NCI-H1417 treated with DMSO at 0.1 percent for 48 hours (cell line): ENCODE data around the gene KCNN1.
A peak's percentile ranks its signal among the peaks of the same experiment; 100 is the strongest.
"Not testable (repeated sequence)": the region's sequence is repeated elsewhere in the genome, so short reads cannot be mapped to it uniquely, and the experiment has no call there.

Source experiments
- DNase-seq: peaks from one replicate; lab custom pipeline; 2025; lab: John Stamatoyannopoulos, UW

The KCNN1 gene

DNA sequence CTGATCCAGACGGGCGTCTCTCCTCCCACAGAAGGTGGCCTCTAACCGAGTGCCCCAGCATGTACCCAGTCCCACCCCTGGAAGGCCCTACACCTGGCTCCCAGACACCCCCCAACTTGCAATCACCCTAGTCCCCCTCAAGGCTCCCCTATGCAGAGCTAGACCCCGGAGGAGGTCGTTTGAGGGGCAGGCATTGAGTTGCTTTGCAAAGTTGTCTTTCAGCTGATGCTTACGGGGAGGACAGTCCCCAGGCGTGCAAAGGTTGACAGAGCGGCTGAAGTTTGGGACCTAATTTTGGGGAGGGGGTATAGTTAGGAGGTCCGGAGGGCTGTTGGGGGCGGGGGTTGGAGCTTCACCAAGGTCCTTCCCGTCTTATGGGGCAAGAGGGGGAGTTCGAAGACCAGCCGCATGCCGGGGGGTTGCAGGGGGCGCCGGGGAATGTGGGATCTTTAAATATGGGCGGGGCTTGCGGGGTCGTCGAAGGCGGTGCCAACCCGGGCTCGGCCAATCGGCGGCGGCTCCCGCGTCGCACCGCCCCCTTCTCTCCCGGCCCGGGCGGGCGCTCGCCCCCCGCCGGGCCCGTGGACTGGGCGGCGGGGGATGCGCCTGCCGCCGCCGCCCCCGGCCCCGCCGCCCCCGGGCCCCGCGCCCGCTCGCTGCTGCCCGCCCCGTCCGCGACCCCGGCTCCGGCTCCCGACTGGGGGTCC is at the start of gene KCNN1:
TSS of gene KCNN1 (plus strand) at position 558 of the 707 bp plus-strand sequence. CDS start 6,782 bp downstream, outside the sequence.
- no peak for DNase-seq

DNA sequence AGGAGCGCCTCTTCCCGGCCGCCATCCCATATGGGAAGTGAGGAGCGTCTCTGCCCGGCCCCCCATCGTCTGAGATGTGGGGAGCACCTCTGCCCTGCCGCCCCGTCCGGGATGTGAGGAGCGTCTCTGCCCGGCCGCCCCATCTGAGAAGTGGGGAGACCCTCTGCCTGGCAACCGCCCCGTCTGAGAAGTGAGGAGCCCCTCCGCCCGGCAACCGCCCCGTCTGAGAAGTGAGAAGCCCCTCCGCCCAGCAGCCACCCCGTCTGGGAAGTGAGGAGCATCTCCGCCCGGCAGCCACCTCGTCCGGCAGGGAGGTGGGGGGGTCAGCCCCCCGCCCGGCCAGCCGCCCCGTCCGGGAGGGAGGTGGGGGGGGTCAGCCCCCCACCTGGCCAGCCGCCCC is 48.8 kb upstream of the KCNN1 start:
- not testable (repeated sequence) for DNase-seq

DNA sequence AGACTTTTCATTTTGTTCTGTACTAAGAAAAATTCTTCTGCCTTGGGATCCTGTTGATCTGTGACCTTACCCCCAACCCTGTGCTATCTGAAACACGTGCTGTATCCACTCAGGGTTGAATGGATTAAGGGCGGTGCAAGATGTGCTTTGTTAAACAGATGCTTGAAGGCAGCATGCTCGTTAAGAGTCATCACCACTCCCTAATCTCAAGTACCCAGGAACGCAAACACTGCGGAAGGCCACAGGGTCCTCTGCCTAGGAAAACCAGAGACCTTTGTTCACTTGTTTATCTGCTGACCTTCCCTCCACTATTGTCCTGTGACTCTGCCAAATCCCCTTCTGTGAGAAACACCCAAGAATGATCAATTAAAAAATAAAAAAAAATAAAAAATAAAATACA is 47.8 kb upstream of the KCNN1 start:
- not testable (repeated sequence) for DNase-seq

DNA sequence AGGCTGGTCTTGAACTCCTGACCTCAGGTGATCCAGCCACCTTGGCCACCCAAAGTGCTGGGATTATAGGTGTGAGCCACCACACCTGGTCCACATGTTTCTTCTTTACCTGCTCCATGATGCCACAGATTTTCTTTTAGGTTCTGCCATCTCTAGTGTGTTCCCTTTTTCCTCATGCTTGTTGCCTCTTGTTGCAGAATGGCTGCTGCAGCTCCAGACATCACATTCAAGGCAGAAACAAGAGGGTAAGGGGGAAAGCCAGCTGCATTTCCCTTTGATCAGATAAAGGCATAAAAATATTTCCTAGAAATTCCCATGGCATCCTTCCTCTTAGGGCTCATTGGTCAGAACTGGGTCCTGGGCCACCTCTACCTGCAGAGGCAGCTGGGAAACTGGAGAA is 46.4 kb upstream of the KCNN1 start:
- no peak for DNase-seq

DNA sequence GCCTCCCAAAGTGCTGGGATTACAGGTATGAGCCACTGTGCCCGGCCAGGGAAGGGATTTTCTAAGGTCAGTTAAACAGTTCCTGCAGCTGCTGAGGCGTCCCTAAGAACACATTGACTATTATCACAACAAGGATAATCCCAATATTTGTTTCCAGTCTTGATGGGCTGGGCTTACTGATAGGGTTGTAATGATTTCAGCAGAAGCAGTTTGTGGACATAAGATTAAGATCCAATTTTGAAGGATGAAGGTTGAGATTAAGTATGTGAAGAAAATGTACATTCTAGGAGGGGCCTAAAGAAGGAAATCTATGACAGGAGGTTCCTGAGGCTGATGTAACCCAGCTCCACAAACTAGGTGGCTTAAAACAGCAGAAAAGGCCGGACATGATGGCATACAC is 44.8 kb upstream of the KCNN1 start:
- no peak for DNase-seq

DNA sequence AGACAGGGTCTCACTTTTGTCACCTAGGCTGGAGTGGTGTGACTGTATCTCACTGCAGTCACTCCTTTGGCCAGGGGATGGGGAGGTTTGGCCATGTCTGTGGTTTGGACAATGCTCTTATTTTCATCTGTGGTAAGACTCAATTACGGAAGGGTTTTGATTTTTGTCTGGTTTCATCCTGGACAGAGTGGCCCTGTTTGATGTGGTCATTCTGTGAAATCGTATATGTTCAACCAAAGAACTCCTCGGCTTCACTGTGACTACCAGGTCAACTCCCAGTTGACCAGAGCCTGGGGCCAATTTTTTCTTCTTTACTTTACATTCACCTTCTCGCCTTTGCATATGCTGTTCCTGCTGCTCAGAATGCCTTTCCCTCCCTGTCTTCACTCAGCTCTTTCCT is 40.9 kb upstream of the KCNN1 start:
- DNase-seq = no peak

DNA sequence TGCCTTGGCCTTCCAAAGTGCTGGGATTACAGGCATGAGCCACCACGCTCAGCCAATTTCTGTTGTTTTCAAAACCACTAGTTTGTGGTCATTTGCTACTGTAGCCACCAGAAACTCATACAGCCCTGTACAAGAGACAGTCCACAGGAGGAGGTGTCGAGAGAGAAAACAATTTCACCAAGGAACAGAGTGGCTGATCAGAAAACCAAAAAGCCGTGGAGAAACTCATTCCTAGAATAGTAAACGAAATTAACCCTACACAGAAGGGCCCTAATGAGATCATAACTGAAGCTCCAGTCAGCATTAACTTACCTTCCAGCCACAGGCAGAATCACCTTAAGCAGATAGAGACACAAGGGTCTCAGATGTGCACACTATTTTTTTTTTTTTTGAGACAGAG is 37.9 kb upstream of the KCNN1 start:
- no peak for DNase-seq

DNA sequence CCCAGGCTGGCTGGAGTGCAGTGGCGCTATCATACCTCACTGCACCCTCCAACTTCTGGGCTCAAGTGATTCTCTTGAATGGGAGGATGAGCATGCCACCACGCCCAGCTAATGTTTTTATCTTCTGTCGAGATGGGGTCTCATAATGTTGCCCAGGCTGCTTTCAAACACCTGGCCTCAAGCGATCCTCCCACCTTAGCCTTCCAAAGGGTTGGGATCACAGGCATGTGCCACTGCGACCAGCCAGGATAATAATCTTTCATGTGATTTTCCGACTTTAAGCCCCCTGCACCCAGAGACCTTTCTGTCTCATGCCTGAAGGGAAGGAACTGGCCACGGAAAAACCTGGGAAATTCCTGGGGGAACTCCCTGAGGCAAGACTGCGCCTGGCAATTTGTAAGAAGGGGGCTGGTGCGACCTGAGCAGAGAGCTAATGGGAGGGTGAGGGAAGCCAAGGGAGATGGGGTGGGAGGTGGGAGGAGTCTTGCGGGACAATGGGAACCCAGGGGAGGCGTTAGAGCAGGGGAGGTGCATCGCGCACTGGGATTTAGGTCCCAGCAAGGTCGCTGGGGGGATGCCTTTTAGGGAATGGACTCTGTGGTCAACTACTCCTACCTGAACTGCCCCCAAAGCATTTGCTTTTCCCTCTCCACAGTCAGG is 35.2 kb upstream of the KCNN1 start:
- no peak for DNase-seq

DNA sequence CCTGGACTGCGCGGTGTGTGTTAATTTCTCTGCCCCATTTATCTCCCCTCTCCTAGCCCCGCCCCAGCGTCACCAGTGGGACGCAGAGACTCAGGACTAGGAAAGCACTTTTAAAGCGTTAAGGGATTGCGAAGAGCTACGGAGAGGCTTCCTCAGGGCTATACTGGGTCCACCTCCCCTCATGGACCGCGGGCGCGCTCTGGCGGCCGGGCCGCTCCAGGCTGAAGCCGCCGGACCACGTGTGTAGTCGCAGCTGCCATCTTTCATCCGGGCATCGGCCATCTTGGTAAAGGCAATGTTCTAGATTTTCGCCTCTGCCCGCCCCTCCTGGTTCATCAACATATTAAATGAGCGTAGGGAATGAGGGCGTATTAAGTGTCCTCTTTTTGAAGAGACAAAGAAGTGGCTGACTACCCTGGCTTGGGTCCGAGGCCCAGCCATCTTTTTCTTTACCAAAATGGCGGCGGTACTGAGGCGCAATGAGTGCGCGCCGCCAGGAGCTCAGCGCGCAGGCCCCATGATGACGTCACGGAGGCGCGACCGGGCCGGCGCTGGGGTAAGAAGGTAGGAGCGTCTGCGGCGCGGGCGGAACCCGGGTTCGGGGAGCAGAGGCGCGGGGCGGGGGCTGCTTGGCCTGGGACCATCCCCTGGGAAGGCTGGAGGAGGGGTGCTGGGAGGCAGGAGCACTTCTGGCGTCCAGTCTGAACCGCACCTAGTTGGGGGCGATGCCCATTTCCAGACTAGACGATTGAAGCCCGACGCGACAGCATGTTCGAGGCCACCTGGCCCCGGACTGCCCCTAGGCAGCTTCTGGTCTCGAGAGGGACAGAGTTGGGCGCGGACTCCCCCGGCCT is 34.2 kb upstream of the KCNN1 start, which contains the start of gene CCDC124:
TSS of gene CCDC124 (plus strand) at position 531 of the 854 bp plus-strand sequence. CDS start 3,406 bp downstream, outside the sequence.
- peak; percentile 76 for DNase-seq

DNA sequence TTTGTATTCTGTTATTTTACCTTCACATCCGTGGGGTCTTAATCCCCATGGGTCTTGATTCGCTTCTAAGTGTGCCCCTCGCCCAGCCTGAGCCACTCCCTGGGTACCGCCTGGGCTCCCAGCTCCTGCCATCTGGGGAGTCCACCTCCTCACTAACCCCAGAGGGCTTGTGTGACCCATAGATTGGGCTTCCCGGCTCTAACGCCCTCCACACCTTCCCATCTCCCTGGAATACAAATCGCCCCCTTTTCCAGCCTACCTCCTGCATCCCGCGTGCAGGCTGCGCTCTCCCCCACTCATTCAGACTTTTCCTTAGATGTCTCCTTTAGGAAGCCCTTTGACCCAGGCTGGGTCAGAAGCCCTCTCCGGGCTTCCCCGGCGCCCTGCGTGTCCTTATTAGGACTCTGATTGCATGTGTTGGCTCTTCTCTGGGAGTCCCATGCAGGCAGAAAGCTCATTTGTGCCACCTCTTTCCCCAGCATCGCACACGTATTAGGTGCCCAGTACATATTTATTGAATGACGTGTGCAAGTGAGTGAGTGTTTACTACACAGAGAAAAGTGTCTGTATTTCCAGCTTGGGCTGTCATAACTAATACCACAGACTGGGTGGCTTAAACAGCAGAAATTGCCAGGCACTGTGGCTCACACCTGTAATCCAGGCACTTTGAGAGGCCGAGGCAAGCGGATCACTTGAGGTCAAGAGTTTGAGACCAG is 33.3 kb upstream of the KCNN1 start:
- no peak for DNase-seq

DNA sequence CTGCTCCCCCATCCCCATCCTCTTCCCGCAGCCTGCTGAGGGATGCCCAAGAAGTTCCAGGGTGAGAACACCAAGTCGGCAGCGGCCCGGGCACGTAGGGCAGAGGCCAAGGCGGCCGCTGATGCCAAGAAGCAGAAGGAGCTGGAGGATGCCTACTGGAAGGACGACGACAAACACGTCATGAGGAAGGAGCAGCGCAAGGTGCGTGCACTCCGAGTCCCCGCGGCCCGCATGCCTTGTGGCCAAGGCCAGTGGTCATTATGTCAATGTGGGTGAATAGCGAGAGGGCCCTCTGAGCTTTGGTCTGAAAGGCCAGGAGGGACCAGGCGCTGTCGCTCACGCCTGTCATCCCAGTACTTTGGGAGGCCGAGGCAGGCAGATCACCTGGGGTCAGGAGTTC is 30.5 kb upstream of the KCNN1 start:
- no peak for DNase-seq

DNA sequence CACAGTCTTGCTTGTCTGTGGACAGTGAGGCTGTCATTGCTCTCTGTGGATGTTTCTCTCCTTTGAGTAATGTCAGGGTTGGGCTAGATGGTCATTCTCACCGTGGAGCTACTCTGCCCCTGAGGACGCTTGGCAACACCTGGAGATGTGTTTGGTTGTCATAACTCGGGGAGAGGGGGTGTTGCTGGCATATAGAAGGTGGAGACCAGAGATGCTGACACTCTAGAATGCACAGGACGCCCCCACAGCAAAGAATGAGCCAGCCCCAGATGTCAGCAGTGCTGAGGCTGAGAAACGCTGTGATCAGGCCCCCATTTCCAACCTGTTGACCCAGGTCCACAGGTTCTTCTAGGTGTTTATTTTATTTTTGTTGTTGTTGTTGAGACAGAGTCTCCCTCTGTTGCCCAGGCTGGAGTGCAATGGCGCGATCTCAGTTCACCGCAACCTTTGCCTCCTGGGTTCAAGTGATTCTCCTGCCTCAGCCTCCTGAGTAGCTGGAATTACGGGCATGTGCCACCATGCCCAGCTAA is 29.5 kb upstream of the KCNN1 start:
- no peak for DNase-seq

DNA sequence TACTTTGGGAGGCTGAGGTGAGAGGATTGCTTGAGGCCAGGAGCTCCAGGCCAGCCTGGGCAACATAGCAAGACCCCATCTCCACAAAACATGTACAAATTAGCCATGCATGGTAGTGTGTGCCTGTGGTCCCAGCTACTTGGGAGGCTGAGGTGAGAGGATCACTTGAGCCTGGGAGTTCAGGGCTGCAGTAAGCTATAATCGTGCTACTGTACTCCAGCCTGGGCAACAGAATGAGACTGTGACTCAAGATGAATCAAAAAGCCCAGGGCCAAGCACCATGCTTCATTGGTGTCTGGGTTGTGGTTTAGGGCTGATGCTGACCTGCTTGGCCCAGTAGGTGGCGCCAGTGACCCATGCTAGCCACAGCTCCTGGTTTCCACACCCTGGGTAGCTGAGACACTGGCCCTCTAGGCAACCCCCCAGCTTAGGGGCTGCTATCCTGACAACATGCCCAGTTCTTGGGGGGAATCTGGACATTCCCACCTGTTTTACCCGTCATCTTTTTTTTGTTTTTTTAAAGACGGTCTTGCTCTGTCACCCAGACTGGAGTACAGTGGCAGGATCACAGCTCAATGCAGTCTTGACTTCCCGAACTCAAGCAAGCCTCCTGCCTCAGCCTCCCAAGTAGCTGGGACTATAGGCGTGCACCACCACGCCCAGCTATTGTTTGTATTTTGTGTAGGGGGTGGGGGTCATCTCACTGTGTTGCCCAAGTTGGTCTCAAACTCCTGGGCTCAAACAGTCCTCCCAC is 28.6 kb upstream of the KCNN1 start:
- DNase-seq = no peak

DNA sequence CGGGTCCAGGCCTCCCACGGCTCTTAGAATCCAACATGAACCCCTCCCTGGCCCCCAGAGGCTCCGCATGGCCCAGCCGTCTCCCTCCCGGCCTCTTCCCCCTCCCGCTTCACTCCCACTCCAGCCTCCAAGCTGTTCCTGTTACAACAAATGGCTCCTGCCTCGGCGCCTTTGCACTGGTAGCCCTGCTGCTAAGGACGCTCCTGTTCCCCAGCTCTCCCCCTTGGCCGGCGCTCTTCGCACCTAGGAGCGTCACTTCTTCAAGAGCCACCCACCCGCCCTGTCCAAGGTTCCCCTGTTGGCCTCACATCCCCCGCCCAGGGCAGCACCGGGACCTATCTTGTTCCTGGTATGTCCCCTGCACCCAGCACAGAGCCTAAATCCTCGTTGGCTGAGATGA is 24.7 kb upstream of the KCNN1 start:
- DNase-seq = no peak

DNA sequence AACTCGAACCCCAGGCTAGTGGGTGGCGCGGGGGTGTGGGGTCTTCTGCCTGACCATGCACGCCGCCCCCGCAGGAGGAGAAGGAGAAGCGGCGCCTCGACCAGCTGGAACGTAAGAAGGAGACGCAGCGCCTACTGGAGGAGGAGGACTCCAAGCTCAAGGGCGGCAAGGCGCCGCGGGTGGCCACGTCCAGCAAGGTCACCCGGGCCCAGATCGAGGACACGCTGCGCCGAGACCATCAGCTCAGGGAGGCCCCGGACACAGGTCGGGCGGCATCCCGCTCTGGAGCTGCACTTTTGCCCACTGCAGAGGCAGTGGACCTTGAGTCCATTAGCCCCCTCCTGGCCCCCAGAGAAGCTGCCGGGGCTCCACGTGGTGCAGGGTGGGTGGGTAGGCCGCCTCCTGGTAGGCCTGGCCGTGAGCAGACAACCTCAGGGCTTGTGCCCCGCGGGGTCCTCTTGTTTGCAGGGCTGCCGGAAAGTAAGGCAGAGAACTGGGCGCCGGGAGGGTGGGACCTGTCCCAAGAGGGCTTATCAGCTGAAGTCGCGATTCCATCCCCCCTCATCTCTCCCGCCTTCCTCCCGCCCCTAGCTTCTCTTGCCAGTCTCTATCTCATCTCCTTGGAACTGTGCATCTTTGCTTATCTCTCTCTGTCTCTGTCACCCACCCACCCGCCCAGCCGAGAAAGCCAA is 24.2 kb upstream of the KCNN1 start:
- DNase-seq = no peak

DNA sequence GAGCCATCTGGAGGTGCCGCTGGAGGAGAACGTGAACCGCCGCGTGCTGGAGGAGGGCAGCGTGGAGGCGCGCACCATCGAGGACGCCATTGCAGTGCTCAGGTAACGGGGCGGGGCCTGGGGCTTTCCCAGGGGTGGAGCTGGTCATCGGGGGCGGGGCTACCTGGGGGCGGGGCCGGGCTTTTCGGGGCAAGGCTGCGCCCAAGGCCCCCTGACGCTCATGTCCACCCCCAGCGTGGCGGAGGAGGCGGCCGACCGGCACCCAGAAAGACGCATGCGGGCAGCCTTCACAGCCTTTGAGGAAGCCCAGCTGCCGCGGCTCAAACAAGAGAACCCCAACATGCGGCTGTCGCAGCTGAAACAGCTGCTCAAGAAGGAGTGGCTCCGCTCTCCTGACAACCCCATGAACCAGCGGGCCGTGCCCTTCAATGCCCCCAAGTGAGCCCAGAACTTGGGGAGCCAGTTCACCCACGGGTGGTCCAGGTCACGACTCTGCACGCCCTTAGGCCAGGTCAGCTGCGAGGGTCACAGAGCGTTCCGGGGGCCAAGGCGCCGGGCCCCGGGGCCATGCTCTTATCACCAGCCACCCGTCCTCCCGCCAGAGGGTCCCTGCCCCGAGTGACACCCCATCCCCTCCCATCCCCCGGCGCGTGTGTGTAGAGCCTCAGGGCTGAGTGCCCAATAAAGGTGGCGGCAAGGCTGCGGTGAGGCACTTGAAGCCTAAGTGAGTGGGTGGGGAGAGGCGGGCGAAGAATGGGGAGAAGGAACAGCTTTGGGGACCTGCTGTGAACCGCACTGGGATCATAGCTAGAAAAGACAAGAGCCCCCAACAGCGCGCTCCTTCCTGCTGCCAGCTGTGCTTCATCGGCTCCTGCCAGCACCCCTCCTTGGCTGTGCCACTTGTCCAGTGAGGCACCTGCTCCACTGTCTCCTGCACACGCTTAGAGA is 23.4 kb upstream of the KCNN1 start:
- no peak for DNase-seq

DNA sequence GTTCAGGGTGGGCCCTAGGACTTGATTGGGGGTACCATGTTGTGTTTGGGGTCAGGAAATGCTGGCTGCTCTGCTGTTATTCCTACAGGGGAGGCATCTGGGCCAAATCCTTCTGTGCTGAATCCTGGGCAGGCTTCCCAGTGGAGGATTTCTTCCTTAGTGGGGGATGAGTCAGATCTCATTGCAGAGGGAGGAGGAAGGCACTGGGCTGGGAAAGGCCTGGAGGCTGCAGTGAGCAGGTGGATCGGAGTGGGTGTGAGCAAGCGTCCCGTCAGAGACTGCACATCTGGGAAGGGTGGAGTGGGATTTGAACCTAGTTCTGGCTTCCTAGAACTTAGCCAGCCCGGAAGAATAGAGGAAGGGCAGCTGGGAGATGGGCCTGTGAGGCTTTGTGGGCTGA is 22.6 kb upstream of the KCNN1 start:
- DNase-seq = no peak

DNA sequence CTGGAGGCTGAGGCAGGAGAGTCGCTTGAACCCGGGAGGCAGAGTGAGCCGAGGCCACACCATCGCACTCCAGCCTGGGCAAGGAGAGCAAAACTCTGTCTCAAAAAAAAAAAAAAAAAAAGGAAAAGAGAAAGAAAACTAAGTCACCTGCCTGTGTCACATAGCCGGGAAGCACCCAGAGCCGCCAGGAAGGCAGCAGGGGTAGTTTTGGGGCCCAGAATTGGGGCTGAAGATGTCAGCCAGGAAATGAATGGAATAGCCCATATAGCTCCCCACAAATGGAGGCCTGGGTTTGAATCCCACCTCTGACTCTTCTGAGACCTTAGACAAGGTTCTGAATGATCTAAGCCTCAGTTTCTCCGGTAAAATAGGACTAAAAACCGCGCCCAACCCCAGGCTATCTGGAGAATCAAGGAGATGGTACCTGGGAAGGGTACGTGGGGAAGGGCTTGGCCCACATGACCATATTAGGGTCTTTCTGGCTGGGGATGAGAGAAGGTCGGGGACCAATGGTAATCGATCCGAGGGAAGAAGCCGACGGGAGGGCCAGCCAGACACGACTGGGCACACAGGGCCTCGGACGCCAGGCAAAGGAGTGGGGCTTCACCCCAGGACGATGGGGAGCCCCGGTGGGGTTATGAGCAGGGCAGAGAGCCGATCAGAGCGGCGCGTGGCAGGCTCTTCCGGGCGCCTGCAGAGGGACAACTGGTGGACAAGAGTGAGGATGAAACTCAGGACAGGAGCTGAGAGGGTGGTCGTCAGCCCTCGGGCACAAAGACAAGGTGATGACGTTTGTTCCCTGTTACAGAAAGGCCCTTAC is 19.7 kb upstream of the KCNN1 start:
- DNase-seq = no peak
